HCT116 (cell line): ENCODE results near the gene INSYN1. TPM values are rescaled to one million over a fixed set of nuclear protein-coding genes. Genes with fewer than 3 reads are reported as not detected.

Experiments
- ATAC-seq: fragments of 200-7000 bp; cut with Tn5 transposase; 2 replicates; pipeline ENCODE4 v1.9.1; 2020; ENCODE audit warnings: mild to moderate bottlenecking, moderate library complexity
- BruUV-seq: library from RNA; stranded (reverse); fragments of 400-500 nt; replicated peaks from 2 replicates; lab custom pipeline; 2021; lab: Mats Ljungman, UMichigan
- CTCF ChIA-PET: fragments of 300-600 bp; sonication (Branson Sonifier 250); formaldehyde crosslinking; loops from one replicate; lab custom pipeline; 2021; ENCODE audit warnings: antibody characterized with exemption; lab: Charles Lee
- POLR2A ChIA-PET: fragments of 300-600, 350-600 bp; sonication (Branson Sonifier 250); formaldehyde crosslinking; loops from one replicate; lab custom pipeline; 2021; ENCODE audit warnings: antibody characterized with exemption; lab: Charles Lee
- RAD21 ChIA-PET, 2 experiments: fragments of 300-600 bp; sonication (Branson Sonifier 250); formaldehyde crosslinking; loops; one replicate each; lab custom pipeline; 2023; ENCODE audit warnings: low total read pairs in 2 of 2; ENCODE audit not compliant: uncharacterized antibody in 2 of 2, unreplicated experiment in 2 of 2, low non-redundant PET in 1 of 2; lab: Charles Lee
- DNase-seq: peaks from one replicate; pipeline ENCODE4 v3.0.0-alpha.2; 2010; ENCODE audit warnings: low read depth, low spot score
- H2AFZ ChIP-seq: fragments of 200-600 bp; shearing (Covaris generic), sonication (generic); 2 replicates; pipeline ENCODE4 v1.6.1; 2017; ENCODE audit warnings: low read depth, mixed run types, mixed read lengths, antibody characterized with exemption, low read length; ENCODE audit not compliant: poor library complexity, severe bottlenecking
- H3K27ac ChIP-seq: 2 replicates; pipeline ENCODE4 v1.5.1; 2012; ENCODE audit warnings: low read depth, low read length
- H3K27me3 ChIP-seq: fragments of 200-600 bp; sonication (generic); 2 replicates; pipeline ENCODE4 v1.6.1; 2016; ENCODE audit warnings: mixed run types, low read length, mixed read lengths; ENCODE audit not compliant: insufficient read depth
- H3K36me3 ChIP-seq, 2 experiments: fragments of 200-500 bp in 1 of 2; fragments of 200-600 bp in 1 of 2; sonication (Bioruptor generic) in 1 of 2; sonication (generic) in 1 of 2; 2 replicates each; pipeline versions ENCODE4 v1.5.1 to v1.6.1; 2014 to 2016; ENCODE audit warnings: low read length in 2 of 2, inconsistent platforms in 1 of 2, mixed read lengths in 1 of 2, mixed run types in 1 of 2; ENCODE audit not compliant: insufficient read depth in 2 of 2, control insufficient read depth in 1 of 2
- H3K4me1 ChIP-seq, 2 experiments: fragments of 200-600 bp in 1 of 2; sonication (generic) in 1 of 2; 2 replicates each; pipeline versions ENCODE4 v1.5.1 to v1.6.1; 2012 to 2017; ENCODE audit warnings: low read length in 2 of 2, inconsistent platforms in 1 of 2, mild to moderate bottlenecking in 1 of 2, mixed read lengths in 1 of 2, mixed run types in 1 of 2, moderate library complexity in 1 of 2; ENCODE audit not compliant: insufficient read depth in 2 of 2, control insufficient read depth in 1 of 2
- H3K4me2 ChIP-seq: fragments of 200-600 bp; sonication (generic); 2 replicates; pipeline ENCODE4 v1.6.1; 2017; ENCODE audit warnings: mixed run types, low read length, mixed read lengths
- H3K4me3 ChIP-seq, 2 experiments: fragments of 200-600 bp in 1 of 2; sonication (generic) in 1 of 2; replicated peaks in 1 of 2; 2 replicates each; pipeline ENCODE4 v1.5.1; 2011 to 2016; ENCODE audit warnings: low read length in 2 of 2, control low read depth in 1 of 2, low read depth in 1 of 2, mild to moderate bottlenecking in 1 of 2, mixed read lengths in 1 of 2, mixed run types in 1 of 2
- H3K79me2 ChIP-seq: fragments of 200-600 bp; sonication (generic); 2 replicates; pipeline ENCODE4 v1.6.1; 2017; ENCODE audit warnings: mild to moderate bottlenecking, mixed run types, low read length, moderate library complexity, mixed read lengths; ENCODE audit not compliant: insufficient read depth
- H3K9ac ChIP-seq: fragments of 200-600 bp; sonication (generic); 2 replicates; pipeline ENCODE4 v1.6.1; 2016; ENCODE audit warnings: low read length, mixed read lengths
- H3K9me2 ChIP-seq: fragments of 200-600 bp; sonication (generic), shearing (Covaris generic); 2 replicates; pipeline ENCODE4 v1.6.1; 2017; ENCODE audit warnings: mixed run types, mild to moderate bottlenecking, moderate library complexity; ENCODE audit not compliant: insufficient read depth
- H3K9me3 ChIP-seq, 2 experiments: fragments of 200-500 bp in 1 of 2; fragments of 200-600 bp in 1 of 2; sonication (Bioruptor generic) in 1 of 2; sonication (generic) in 1 of 2; 2 replicates each; pipeline ENCODE4 v1.6.1; 2014 to 2017; ENCODE audit warnings: low read length in 2 of 2, mixed read lengths in 2 of 2, inconsistent platforms in 1 of 2, low read depth in 1 of 2, mild to moderate bottlenecking in 1 of 2, mixed run types in 1 of 2, moderate library complexity in 1 of 2; ENCODE audit not compliant: control insufficient read depth in 1 of 2, insufficient read depth in 1 of 2
- H4K20me1 ChIP-seq: fragments of 200-600 bp; sonication (generic), shearing (Covaris generic); 2 replicates; pipeline ENCODE4 v1.6.1; 2017; ENCODE audit warnings: mixed run types, mild to moderate bottlenecking, moderate library complexity; ENCODE audit not compliant: insufficient read depth
- ATF3 ChIP-seq: IDR thresholded peaks from 2 replicates; pipeline ENCODE4 v1.6.1; 2012
- CEBPB ChIP-seq: IDR thresholded peaks from 2 replicates; pipeline ENCODE4 v1.6.1; 2012; ENCODE audit warnings: low read depth
- CTCF ChIP-seq, 3 experiments: fragments of 200-600 bp in 1 of 3; sonication (generic) in 1 of 3; IDR thresholded peaks in 2 of 3; conservative IDR thresholded peaks in 1 of 3; 2 replicates each; pipeline ENCODE4 v1.5.1; 2012 to 2017; ENCODE audit warnings: low read depth in 2 of 3, low read length in 2 of 3, antibody characterized with exemption in 1 of 3, borderline replicate concordance in 1 of 3, control low read depth in 1 of 3, mild to moderate bottlenecking in 1 of 3, mixed read lengths in 1 of 3, mixed run types in 1 of 3, moderate library complexity in 1 of 3; ENCODE audit not compliant: insufficient read depth in 1 of 3
- EZH2 ChIP-seq: fragments of 200-600 bp; sonication (generic); IDR thresholded peaks from 2 replicates; pipeline ENCODE4 v1.6.1; 2017; ENCODE audit warnings: antibody characterized with exemption, mixed run types
- EZH2phosphoT487 ChIP-seq: fragments of 200-600 bp; IDR thresholded peaks from 2 replicates; pipeline ENCODE4 v1.6.1; 2018; ENCODE audit warnings: antibody characterized with exemption, borderline replicate concordance
- RAD21 ChIP-seq: IDR thresholded peaks from 2 replicates; pipeline ENCODE4 v1.6.1; 2012; ENCODE audit warnings: low read depth, mild to moderate bottlenecking
- SP1 ChIP-seq: IDR thresholded peaks from 2 replicates; pipeline ENCODE4 v1.6.1; 2012; ENCODE audit warnings: low read depth
- ZBTB33 ChIP-seq: IDR thresholded peaks from 2 replicates; pipeline ENCODE4 v1.6.1; 2011; ENCODE audit warnings: mild to moderate bottlenecking, low read length, moderate library complexity; ENCODE audit not compliant: insufficient replicate concordance; ENCODE audit errors: extremely low read depth
- ZFX ChIP-seq: fragments of 450-650 bp; IDR thresholded peaks from 2 replicates; pipeline ENCODE4 v1.6.1; 2017
- intact Hi-C: fragments of 100-400 bp; cut with micrococcal nuclease; formaldehyde crosslinking; loops from 2 replicates; pipeline ENCODE4 v1.10.0; 2022
- total RNA-seq: library from RNA; stranded (reverse); gene quantifications from one replicate; pipeline ENCODE4 v1.2.1, GENCODE V29; 2021; ENCODE audit not compliant: unreplicated experiment
- TF ChIP-seq, protein P1 (sequence below): IDR thresholded peaks from 2 replicates; pipeline ENCODE4 v1.6.1; 2012

INSYN1 gene
- total RNA-seq, 1 experiment from 2014 or later = 2.0 TPM

- POLR2A ChIA-PET = no interaction called here
- Histone ChIP-seq H3K9me2 (no peaks in the 10 kb centered on the region), H3K9ac (no peak overlapping the region), H3K27ac (no peak overlapping the region)
- no peak for DNase-seq
- no peak for TF ChIP-seq ATF3
- TF ChIP-seq, protein P1, sequence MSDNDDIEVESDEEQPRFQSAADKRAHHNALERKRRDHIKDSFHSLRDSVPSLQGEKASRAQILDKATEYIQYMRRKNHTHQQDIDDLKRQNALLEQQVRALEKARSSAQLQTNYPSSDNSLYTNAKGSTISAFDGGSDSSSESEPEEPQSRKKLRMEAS = no peak
- TF ChIP-seq SP1 = no peak
- TF ChIP-seq CEBPB = no peak
- TF ChIP-seq EZH2phosphoT487 = no peak
- TF ChIP-seq, all 23 proteins: peak for 0
- Histone ChIP-seq H4K20me1 (no peaks in the 10 kb centered on the region), H3K4me2 (no peak overlapping the region), H3K9me3 (no peaks in the 10 kb centered on the region), H3K4me1 (no peaks in the 10 kb centered on the region), H3K79me2 (no peaks in the 10 kb centered on the region), H2AFZ (no peak overlapping the region), H3K4me3 (no peak overlapping the region), H3K36me3 (peaks cover 0 to 9% of the 10 kb centered on the region in 2 experiments; a peak in 3 of 4 replicates), H3K27me3 (no peaks in the 10 kb centered on the region)
- CTCF ChIA-PET = interaction anchor here (1.7 kb wide), 1 partner anchor 10 kb away, joined by 5 read pairs; no protein-coding TSS in a partner anchor
- RAD21 ChIA-PET = no interaction called here
- intact Hi-C loops = no loop called here
- no TSS peak for BruUV-seq
- ATAC-seq = no peak
These were observed 38.4 kb downstream of the INSYN1 start for GRCh38 chr15:73714695-73715301.

GRCh38 chr15:73712107-73712506 is 41.0 kb downstream of the INSYN1 start:
- ChIA-PET CTCF (no interaction called here), POLR2A (no interaction called here), RAD21 (interaction anchor here in 1 of 2 experiments (0.7 kb wide), 1 partner anchor 107 kb away, joined by 5 read pairs; no protein-coding TSS in a partner anchor)
- Histone ChIP-seq H3K79me2 (no peaks in the 10 kb centered on the region), H4K20me1 (no peaks in the 10 kb centered on the region), H2AFZ (no peak overlapping the region), H3K9me3 (no peaks in the 10 kb centered on the region), H3K9ac (no peak overlapping the region), H3K36me3 (peaks cover 9% of the 10 kb centered on the region in 2 experiments; a peak in 3 of 4 replicates), H3K4me2 (no peak overlapping the region), H3K4me1 (no peaks in the 10 kb centered on the region), H3K27me3 (no peaks in the 10 kb centered on the region), H3K9me2 (no peaks in the 10 kb centered on the region), H3K4me3 (no peak overlapping the region), H3K27ac (no peak overlapping the region)
- DNase-seq = no peak
- no TSS peak for BruUV-seq
- peak; percentile 65; the same call in 1 of the 2 replicates for ATAC-seq
- TF ChIP-seq EZH2 = no peak
- TF ChIP-seq ZBTB33 = no peak
- TF ChIP-seq CTCF (IDR thresholded peaks at IDR 0.05 in 2 of 3, conservative IDR thresholded peaks at IDR 0.05 in 1 of 3; ENCODE audit: borderline replicate concordance in 1 of 3, insufficient read depth in 1 of 3, low read depth in 2 of 3, low read length in 2 of 3) = peak in 2 of 3 experiments; percentile 16 to 21; a peak in 2 of 6 replicates
- no peak for TF ChIP-seq ZFX
- TF ChIP-seq RAD21 = peak; percentile 37; the same call in 1 of the 2 replicates
- intact Hi-C loops = no loop called here
